GM18519 (cell line): Measurements from ENCODE around the gene KCTD12.

ENCODE experiments used
- ATAC-seq: cut with Tn5 transposase; IDR thresholded peaks from one replicate; pipeline ENCODE4 v1.9.1; 2021; ENCODE audit warnings: mild to moderate bottlenecking, moderate library complexity; ENCODE audit not compliant: unreplicated experiment, low FRiP score

KCTD12 gene

DNA sequence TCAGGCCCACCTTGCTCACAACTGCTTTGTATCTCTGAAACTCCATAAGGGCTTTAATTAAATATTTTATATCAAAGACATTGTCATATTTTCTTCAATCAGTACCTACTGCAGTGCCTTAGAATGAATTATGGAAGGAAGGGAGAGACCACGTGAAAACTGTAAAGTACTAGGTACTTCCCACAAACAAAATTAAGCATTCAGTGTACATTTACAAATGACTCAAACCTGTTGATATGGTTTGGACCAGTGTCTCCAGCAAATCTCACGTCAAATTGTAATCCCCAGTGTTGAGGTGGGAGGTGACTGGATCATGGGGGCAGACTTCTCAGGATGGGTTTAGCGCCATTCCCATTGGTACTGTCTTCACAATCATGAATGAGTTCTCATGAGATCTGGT lies 23.2 kb downstream of the KCTD12 start:
- ATAC-seq, result no peak

DNA sequence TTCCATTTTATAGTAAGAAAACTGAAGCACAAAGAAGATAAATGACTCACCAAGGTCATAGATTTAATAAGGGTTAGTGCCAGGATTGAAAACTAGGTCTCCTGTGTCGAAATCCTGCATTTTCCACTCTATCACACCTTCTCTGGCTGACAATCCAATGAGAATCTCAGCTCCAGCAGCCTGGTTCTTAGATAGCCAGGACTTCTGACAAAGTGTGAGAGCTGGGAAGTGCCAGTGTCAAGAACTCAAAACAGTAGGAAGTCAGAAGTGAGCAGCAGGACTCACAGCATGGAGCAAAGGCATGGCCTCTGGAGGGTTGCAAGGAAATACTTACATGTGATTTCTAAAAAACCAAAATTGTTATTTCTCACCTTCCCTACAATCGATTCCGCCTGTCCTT lies 24.3 kb downstream of the KCTD12 start:
- ATAC-seq, result no peak

DNA sequence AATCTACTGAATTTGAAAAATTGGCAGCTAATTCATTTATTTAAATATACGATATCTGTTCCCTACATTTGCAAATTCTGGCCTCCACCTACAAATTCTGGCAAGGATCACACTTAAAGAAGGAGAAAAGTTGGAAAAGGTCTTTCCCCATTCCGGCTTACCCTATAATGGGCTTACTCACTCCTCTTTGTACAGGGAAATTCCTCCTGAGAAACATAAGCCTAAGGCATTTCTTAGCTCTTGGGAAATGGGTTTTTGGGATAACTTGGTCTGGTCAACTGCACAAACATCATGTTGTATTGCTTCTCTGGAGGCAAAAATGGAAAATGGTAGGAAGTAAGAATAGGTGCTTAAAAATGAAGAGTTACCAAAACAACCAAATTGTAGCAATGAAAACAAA lies 25.5 kb downstream of the KCTD12 start:
- ATAC-seq, result no peak

DNA sequence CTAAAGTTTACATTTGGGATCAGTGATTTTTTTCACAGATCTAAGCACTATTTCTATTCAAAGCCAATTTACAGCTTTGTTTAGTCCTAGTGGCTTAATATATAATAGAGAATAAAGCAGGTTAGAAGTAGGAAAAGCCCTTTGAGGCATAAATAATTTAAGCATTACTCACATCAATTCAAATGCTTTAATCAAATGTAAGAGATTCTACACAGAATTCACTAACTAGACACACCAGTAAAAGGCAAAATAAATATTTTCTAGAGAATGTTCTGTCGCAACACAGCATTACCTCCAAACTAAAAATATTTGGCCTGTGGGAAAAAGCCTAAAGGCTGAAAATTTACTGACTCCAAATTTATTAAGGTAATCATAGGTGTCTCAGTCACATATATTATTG lies 31.3 kb downstream of the KCTD12 start:
- no peak for ATAC-seq

DNA sequence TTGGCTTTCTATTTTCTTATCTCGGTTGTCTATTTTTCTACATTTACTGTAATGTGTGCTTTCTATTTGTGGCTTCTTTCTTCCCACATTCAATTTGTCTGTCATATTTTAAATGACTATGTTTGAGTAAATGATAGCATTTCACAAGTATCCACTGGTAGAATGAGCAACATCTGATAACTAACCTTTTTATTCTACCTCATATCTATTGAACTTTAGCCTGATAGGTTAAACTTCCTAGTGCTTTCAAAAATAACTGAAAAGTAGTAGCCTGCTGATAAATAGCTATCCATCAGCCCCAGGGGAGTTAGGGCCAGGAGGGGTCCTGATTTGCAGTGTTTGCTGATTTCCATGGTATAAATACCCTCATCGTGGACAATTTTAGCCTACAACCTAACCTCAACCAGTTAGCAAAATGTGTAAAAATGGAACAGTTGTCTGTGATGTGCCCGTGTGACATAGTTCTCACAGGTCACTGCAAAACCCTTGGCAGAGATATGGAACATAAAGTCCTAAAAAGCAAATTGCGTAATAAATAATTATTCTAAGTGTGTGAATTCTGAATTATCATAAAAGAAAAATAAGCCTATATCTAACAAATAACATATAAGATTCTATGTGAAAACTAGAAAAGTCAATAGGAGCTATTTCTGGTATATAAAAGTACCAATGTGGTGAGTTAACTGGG lies 32.1 kb downstream of the KCTD12 start:
- no peak for ATAC-seq

DNA sequence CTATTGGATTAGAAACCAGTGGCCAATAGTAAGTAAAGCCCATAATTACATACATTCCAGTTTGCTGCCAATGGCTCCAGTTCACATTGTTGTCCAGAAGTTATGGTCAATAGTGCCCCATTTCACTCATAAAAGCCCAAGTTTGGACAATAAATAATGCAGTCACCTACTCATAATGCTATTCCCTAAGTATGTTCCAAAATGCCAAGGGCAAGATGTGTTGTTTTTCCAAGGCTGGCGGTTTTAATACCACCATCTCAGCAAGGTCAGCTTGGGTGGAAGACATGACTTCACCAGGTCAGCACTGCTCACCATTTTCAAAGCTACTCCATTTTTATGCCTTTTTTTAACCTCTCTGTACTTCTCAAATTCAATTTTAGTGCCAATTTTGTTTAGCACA lies 32.7 kb downstream of the KCTD12 start:
- ATAC-seq, result no peak

DNA sequence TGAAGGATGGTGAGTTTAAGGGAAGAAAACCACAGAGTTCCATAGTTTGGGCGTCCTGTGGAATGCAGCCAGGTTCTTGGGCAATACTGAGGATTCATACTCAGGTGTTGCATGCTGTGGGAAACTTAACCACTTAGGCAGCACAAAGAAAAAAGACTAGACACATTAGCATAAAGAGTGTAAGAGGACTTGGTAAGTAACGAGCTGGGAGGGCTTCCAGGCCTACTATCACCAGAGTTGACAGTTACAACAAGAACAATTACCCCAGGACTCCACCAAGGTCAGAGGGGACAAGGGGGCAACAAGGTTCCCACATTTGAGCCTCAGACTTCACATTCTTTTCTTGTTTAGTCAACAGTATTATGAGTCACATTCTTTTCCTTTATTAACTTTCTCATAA lies 33.2 kb downstream of the KCTD12 start:
- ATAC-seq, result no peak

DNA sequence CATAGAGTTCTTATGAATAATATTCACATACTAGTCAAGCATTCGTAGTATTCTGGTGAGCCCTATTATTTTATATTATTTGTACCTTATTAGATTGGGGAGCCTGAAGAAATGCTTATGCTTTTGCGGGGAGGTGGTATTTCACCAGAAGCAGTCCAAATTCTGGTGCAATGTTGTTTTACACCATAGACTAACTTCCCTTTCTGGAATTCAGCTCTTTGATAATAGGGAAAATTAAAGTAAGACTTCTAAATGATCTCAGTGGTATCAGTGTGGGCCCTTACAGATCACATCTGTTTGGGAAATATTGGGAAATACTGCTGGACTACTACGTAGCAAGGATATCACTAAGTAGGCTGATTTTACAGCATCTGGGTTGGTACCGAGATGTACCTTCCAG lies 34.2 kb downstream of the KCTD12 start:
- ATAC-seq, result no peak

DNA sequence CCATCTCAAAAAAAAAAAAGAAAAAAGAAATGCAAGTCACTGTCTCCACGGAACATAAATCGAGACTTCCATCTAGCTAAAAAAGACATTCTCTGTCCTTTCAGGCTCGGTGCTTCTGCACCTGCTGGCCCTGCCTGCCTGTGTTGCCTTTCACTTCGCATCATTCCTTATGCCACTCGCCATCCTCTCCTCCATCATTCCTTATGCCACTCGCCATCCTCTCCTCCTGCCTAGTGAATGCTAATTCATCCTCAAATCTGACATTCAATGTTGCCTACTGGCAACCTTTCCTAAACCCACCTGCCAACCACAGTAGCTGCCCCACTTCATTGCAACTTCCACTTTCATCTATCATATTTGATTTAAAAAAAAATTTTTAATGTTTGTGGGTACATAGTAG lies 36.7 kb downstream of the KCTD12 start:
- ATAC-seq, result no peak

DNA sequence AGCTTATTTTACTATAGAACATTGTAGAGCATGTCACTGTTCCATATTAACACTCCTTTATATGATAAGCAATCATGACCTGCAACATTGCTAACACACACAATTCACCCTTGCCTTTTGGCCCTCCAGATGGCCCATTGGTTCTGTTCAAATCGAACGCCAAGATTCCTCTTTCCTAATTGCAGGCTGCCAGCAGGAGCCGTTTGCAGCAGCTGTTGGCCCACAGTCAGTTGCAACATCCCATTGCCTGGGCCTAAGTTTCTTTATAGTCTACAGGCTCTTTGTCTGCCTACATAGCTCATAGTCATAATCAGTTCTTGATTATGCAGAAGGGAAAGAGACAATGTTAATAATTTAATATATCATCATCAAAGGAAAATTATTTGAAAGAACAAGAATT lies 37.6 kb downstream of the KCTD12 start:
- no peak for ATAC-seq

DNA sequence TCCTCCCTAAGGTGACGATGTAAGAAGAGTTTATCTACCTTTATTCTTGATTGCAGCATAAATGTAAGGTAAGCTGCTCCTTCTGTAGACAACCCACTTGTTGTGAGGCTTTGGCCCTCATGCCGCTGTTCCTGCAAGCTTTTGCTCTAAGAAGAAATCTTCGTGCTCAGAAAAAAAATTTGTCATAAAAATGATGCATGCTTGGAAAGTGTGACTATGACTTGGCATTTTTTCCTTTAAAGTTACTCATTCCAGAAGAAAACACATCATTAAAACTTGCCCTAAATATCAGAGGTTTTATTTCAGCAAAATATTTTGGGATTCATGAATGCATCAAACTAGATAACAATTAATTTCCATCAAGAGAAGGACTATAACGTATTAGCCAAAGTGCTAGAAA lies 39.8 kb downstream of the KCTD12 start:
- no peak for ATAC-seq

DNA sequence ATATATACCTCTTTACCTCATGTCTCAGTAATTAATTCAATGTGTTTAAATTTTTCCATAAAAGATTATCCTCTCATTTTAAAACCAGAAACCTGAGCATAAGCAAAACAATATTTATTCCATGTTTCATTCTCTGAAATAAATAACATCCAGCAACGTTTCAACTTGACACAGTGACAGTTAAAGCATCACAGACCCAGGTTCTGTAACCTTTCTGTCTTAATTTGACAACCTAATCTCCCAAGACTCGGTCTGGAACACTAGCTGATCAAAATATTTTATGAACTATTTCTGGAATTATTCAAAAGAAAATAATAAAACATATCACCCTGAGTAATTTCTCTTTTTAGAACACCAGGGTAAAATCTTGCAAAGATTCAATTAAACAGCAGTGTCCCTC lies 40.3 kb downstream of the KCTD12 start:
- ATAC-seq, result no peak

DNA sequence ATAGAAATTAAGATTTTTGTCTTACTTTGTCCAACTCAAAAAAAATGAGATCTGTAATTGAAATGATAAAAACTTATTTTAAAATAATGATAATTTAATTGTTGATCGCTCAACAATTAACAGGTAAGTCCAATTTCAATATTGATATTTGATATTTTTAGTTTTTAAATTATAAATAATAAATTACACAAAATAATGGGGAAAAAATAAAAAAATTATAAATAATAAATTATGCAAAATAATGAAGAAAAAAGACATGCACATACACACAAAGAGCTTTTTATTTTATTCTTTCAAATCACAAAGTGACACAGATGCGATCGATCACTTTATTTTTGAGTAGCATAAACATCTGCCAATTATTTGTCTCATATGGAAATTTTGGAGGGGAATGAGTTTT lies 40.8 kb downstream of the KCTD12 start:
- ATAC-seq, result no peak

DNA sequence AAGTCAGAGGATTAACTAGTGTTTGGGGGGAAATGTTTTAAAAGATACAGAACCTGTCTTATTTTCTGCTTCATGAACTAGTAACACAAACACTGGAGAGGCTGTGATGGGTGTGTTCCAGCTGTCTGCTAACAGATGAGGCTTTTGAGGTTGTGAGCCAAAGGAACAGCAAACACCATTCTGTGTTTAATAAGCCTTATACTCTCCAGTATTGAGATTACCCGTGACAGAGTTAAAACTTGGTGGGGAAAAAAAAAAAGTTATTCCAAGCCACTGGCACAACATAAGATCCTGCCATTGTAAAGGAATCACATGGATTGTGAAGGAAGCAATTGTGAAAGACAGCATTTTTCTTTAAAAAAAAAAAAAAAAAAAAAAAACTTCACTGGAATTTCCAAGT lies 48.4 kb downstream of the KCTD12 start:
- no peak for ATAC-seq

DNA sequence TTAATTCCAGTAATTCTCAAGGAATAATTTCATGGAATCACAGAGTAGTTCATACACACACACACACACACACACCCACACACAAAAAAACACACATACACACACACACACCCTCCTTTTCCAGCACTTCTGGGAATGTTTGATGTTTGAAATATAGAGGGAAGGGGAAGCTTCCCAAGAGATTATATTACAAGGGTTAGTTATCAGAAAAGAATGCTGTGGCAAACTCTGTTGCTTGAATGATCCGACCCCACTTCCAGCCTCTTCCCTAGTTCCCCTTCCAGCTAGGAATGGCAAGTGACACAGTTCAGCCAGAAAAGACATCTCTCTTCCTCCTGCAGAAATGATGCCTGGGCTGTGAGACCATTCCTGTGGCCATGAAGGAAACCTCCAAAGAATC lies 49.9 kb downstream of the KCTD12 start:
- ATAC-seq, result no peak

DNA sequence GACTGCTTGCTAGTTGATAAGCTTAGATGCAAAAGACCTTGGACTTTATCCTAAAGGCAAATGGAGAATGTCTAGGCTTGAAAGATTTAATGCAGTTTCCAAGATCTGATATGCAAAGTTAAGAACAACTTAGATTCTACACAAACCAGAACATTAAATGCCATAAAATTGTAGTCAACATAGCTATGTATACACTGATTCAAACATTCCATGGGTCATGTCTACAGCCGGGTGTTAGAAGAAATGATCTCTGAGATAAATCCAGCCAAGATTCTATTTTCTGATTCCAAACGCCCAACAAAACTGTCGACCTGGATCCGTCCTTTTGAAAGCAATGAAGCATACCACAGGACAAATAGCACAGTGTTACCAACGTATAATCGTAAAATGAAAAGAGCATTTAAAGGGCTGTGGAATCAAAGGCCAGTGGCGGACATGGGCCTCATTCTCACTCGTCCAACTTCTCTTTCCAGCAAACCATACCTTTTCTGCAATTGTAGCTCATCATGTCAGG lies 52.7 kb downstream of the KCTD12 start:
- ATAC-seq, result no peak

DNA sequence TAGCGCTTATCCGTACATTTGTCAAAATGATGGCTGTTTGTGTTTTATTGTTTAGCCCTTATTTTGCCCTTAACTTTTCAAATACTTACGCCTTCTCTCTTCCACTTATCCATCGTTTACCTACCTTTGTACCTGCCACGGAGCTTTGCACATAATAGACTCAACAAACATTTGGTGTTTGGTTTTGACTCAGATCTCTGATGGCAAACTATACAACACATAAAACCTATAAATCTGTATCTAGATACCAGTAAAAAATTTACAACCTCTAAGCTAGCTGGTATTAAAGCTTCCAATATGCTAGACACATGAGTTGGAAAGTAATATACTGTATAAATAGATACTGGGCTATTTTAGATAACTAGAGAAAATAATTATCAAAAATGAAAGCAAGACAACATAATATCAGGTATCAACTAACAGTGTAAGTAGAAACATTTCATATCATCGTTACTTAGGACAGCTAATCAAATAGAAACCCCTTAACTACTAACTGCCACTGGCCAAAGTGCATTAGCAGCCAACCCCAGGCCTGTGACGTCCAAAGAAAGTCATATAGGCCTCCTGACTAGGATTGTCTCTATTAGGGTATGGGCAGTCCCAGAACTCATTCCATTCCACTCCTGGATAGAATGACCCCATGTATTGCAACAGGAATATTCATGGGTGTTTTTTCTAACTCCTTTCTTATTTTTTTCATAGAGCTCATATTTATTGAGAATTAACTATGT lies 53.8 kb downstream of the KCTD12 start:
- ATAC-seq, result no peak

DNA sequence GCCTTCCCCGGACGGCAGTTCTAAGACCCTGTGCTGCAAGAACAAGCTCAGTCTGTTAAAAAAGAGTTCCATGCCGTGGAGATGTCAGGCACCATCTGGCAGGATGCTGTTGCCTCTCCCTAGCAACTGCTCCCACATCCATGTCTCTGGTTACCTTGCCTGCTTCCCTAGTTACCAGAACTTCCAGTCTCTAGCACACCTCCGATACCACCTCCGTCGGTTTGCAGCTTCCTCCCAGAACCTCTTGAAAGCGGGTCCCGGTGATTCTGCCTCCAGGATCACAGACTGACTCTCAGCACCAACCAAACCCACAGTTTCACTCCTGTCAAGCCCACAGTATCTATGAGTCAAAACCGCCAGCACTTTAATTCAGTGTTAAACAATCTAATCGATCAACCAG lies 55.4 kb downstream of the KCTD12 start:
- no peak for ATAC-seq
